GM23338 (cell line): ENCODE results near the gene GRIFIN. TPM values are rescaled to one million over a fixed set of nuclear protein-coding genes. Genes with fewer than 3 reads are reported as not detected.

Experiments
- ATAC-seq: fragments of 200-7000 bp; cut with Tn5 transposase; 3 replicates; pipeline ENCODE4 v1.9.1; 2020
- DNase-seq: peaks from one replicate; pipeline ENCODE4 v3.0.0-alpha.2; 2015; ENCODE audit warnings: low spot score
- H2AFZ ChIP-seq: fragments of 200-600 bp; sonication (generic); 2 replicates; pipeline ENCODE4 v1.8.0; 2016; ENCODE audit warnings: antibody characterized with exemption, mild to moderate bottlenecking, moderate library complexity
- H3F3A ChIP-seq: fragments of 200-600 bp; sonication (generic); replicated peaks from 2 replicates; pipeline ENCODE4 v1.8.0; 2017; ENCODE audit warnings: antibody characterized with exemption, mixed run types, low read depth
- H3K27ac ChIP-seq: fragments of 200-600 bp; sonication (generic); 2 replicates; pipeline ENCODE4 v1.6.1; 2016; ENCODE audit warnings: low read depth
- H3K27me3 ChIP-seq: fragments of 200-600 bp; sonication (generic); 2 replicates; pipeline ENCODE4 v1.8.0; 2016; ENCODE audit warnings: mild to moderate bottlenecking, mixed run types, moderate library complexity; ENCODE audit not compliant: insufficient read depth
- H3K36me3 ChIP-seq: fragments of 200-600 bp; sonication (generic); 2 replicates; pipeline ENCODE4 v1.8.0; 2016; ENCODE audit warnings: mild to moderate bottlenecking; ENCODE audit not compliant: insufficient read depth
- H3K4me1 ChIP-seq: fragments of 200-600 bp; sonication (generic); 2 replicates; pipeline ENCODE4 v1.8.0; 2016; ENCODE audit warnings: mild to moderate bottlenecking, moderate library complexity; ENCODE audit not compliant: insufficient read depth
- H3K4me2 ChIP-seq: fragments of 200-600 bp; sonication (generic); 2 replicates; pipeline ENCODE4 v1.7.1; 2017; ENCODE audit warnings: mixed run types
- H3K4me3 ChIP-seq: fragments of 200-600 bp; sonication (generic); 2 replicates; pipeline ENCODE4 v1.6.1; 2016; ENCODE audit warnings: mixed run types
- H3K79me2 ChIP-seq: fragments of 200-600 bp; sonication (generic); replicated peaks from 2 replicates; pipeline ENCODE4 v1.8.0; 2017; ENCODE audit warnings: mild to moderate bottlenecking; ENCODE audit not compliant: insufficient read depth
- H3K9me2 ChIP-seq: fragments of 200-600 bp; sonication (generic); 2 replicates; pipeline ENCODE4 v1.8.0; 2017; ENCODE audit not compliant: insufficient read depth
- H4K20me1 ChIP-seq: fragments of 200-600 bp; sonication (generic); replicated peaks from 2 replicates; pipeline ENCODE4 v1.8.0; 2017; ENCODE audit warnings: mild to moderate bottlenecking; ENCODE audit not compliant: insufficient read depth
- H3K27ac Mint-ChIP-seq: 2 replicates; pipeline ENCODE4 v1.8.0; 2020; ENCODE audit warnings: inconsistent platforms, mild to moderate bottlenecking, moderate library complexity, mixed read lengths
- H3K27me3 Mint-ChIP-seq: 3 replicates; pipeline ENCODE4 v1.8.0; 2022; ENCODE audit warnings: low read depth, mild to moderate bottlenecking, moderate library complexity, mixed read lengths, inconsistent platforms; ENCODE audit not compliant: insufficient read depth, poor library complexity
- H3K36me3 Mint-ChIP-seq: 3 replicates; pipeline ENCODE4 v1.8.0; 2021; ENCODE audit warnings: low read depth, mild to moderate bottlenecking, inconsistent platforms, moderate library complexity, mixed read lengths
- H3K4me1 Mint-ChIP-seq: 3 replicates; pipeline ENCODE4 v1.8.0; 2020; ENCODE audit warnings: mild to moderate bottlenecking, inconsistent platforms, mixed read lengths
- H3K4me3 Mint-ChIP-seq: 3 replicates; pipeline ENCODE4 v1.8.0; 2021; ENCODE audit warnings: moderate library complexity, mild to moderate bottlenecking, inconsistent platforms, mixed read lengths
- H3K9me3 Mint-ChIP-seq: 3 replicates; pipeline ENCODE4 v1.8.0; 2020; ENCODE audit warnings: moderate library complexity, mild to moderate bottlenecking, inconsistent platforms, mixed read lengths
- CTCF ChIP-seq, 2 experiments: fragments of 200-600 bp in 1 of 2; sonication (generic) in 1 of 2; conservative IDR thresholded peaks; 2 replicates each; pipeline versions ENCODE4 v1.5.1 to v1.6.1; 2016 to 2017; ENCODE audit warnings: antibody characterized with exemption in 2 of 2, low read depth in 2 of 2, mild to moderate bottlenecking in 2 of 2, moderate library complexity in 1 of 2
- NANOG ChIP-seq: IDR thresholded peaks from 2 replicates; pipeline ENCODE4 v1.6.1; 2016; ENCODE audit warnings: antibody characterized with exemption, borderline replicate concordance
- ZNF331 ChIP-seq: fragments of 250-450 bp; sonication (Bioruptor Pico); IDR thresholded peaks from 2 replicates; pipeline ENCODE4 v1.5.0; 2020; ENCODE audit warnings: low read depth, mild to moderate bottlenecking, moderate library complexity
- ZNF462 ChIP-seq: fragments of 250-450 bp; sonication (Bioruptor Pico); IDR thresholded peaks from 2 replicates; pipeline ENCODE4 v1.5.0; 2020; ENCODE audit warnings: mild to moderate bottlenecking, moderate library complexity
- polyA plus RNA-seq: library from polyadenylated mRNA; unstranded; fragments of >200 nt; fragmentation: Nextera tagmentation; extraction: Ambion mirVana; gene quantifications from 2 replicates; pipeline ENCODE4 v1.2.1, GENCODE V29; 2016
- total RNA-seq: library from RNA; depleted of rRNA; stranded (reverse); fragments of >200 nt; shearing (Covaris generic); gene quantifications from 2 replicates; pipeline ENCODE4 v1.2.3, GENCODE V29; 2014

Gene GRIFIN
- total and polyA plus RNA-seq, 2 experiments from 2014 or later = not detected

DNA sequence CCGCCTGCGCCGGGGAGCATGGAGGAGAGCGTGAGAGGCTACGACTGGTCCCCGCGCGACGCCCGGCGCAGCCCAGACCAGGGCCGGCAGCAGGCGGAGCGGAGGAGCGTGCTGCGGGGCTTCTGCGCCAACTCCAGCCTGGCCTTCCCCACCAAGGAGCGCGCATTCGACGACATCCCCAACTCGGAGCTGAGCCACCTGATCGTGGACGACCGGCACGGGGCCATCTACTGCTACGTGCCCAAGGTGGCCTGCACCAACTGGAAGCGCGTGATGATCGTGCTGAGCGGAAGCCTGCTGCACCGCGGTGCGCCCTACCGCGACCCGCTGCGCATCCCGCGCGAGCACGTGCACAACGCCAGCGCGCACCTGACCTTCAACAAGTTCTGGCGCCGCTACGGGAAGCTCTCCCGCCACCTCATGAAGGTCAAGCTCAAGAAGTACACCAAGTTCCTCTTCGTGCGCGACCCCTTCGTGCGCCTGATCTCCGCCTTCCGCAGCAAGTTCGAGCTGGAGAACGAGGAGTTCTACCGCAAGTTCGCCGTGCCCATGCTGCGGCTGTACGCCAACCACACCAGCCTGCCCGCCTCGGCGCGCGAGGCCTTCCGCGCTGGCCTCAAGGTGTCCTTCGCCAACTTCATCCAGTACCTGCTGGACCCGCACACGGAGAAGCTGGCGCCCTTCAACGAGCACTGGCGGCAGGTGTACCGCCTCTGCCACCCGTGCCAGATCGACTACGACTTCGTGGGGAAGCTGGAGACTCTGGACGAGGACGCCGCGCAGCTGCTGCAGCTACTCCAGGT is 43.1 kb downstream of the GRIFIN start (continued):
- no peak for TF ChIP-seq ZNF462 (CRISPR knock-in tag)
- no peak for TF ChIP-seq NANOG

GRCh38 chr7:2431260-2431867 is 44.8 kb downstream of the GRIFIN start:
- Histone ChIP-seq H3F3A (no peaks in the 10 kb centered on the region), H4K20me1 (no peaks in the 10 kb centered on the region), H3K4me1 (no peaks in the 10 kb centered on the region), H3K4me3 (no peak overlapping the region), H3K36me3 (no peaks in the 10 kb centered on the region), H3K4me2 (no peak overlapping the region), H3K27ac (no peak overlapping the region), H3K79me2 (no peaks in the 10 kb centered on the region; the same call in 1 of the 2 replicates), H3K9me2 (no peaks in the 10 kb centered on the region), H2AFZ (no peak overlapping the region), H3K27me3 (no peaks in the 10 kb centered on the region)
- no peak overlapping the region for H3K4me3 Mint-ChIP-seq
- H3K4me1 Mint-ChIP-seq = no peaks in the 10 kb centered on the region; the same call in 2 of the 3 replicates
- no peak overlapping the region for H3K27ac Mint-ChIP-seq
- H3K9me3 Mint-ChIP-seq = peaks cover 7% of the 10 kb centered on the region; the same call in 2 of the 3 replicates
- ATAC-seq = peak; percentile 93
- H3K27me3 Mint-ChIP-seq = peaks cover 2% of the 10 kb centered on the region
- peak; percentile 80 for DNase-seq
- H3K36me3 Mint-ChIP-seq = peaks cover 12% of the 10 kb centered on the region
- TF ChIP-seq ZNF331 (CRISPR knock-in tag) = no peak
- no peak for TF ChIP-seq ZNF462 (CRISPR knock-in tag)
- TF ChIP-seq CTCF (conservative IDR thresholded peaks at IDR 0.05; ENCODE audit: low read depth in 2 of 2) = peak; percentile 73 to 85
